ENCODE results near the gene RAB8B.

RAB8B gene

DNA sequence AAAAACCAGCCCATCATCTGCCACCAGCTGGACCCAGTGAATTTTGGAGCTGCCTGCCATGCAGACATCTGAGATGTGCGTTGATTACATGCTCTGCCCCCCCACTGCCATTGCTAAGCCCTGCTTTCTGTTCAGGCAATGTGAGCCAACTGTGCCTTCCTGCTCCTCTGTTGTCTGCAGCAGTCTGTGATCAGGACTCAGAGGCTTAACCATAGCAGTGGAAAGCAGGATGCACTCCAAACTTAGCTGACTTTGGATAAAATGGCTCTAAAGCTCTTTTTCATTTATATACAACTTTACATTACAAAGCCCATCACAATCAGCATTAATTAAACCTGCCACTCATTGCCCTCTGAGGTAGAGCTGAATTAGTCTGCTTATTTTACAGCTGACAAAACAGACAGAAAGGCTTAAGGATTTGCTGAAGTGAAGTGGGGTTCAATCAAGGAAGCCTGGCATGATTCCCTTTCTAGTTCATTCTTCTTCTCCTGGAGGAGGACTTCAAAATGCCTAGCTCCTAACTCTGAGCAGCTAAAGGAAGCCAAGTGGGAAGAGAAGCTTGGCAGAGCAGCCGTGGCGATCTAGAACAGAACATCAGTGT lies 16.5 kb upstream of the RAB8B start:
- no peak overlapping the region for H3K4me3 ChIP-seq (ENCODE audit: low read depth, low read length)
- no peak overlapping the region; the same call in 1 of the 2 replicates for H3K27ac ChIP-seq
- no peaks in the 10 kb centered on the region for H3K36me3 ChIP-seq
- no peak for TF ChIP-seq CTCF (IDR thresholded peaks at IDR 0.05; ENCODE audit: low read depth, low read length)
- H3K9me3 ChIP-seq (ENCODE audit: severe bottlenecking) = no peaks in the 10 kb centered on the region
- H3K27me3 ChIP-seq (ENCODE audit: insufficient read depth, low read depth, severe bottlenecking) = no peaks in the 10 kb centered on the region
- peak; percentile 75 for DNase-seq

- H3K36me3 ChIP-seq = no peaks in the 10 kb centered on the region
- H3K27me3 ChIP-seq (ENCODE audit: insufficient read depth, low read depth, severe bottlenecking) = no peaks in the 10 kb centered on the region
- H3K27ac ChIP-seq = no peak overlapping the region
- no peak for DNase-seq
- no peak overlapping the region for H3K4me3 ChIP-seq (ENCODE audit: low read depth, low read length)
- no peak for TF ChIP-seq CTCF (IDR thresholded peaks at IDR 0.05; ENCODE audit: low read depth, low read length)
- no peaks in the 10 kb centered on the region for H3K9me3 ChIP-seq (ENCODE audit: severe bottlenecking)
These were observed 13.1 kb upstream of the RAB8B start for GRCh38 chr15:63176302-63176701.

DNA sequence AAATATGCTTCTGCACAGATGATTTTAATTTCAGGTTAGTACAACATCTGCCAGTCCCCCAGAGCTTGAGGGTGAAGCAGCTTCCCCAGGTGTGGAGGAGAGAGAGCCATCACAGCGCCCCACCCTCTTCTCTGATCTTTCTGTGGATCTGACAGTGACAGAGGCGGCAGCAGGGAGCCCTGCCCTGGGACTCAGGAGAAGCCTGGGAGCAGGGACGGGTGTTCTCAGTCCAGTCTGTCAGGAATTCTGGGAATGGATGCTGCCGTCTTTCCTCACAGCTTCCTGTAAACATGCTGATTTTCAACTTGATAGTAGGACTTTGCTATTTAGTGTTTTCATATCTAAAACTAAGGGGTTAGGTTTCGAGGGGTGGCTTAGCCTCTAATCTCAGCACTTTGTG lies 11.4 kb upstream of the RAB8B start:
- Histone ChIP-seq H3K9me3 (ENCODE audit: severe bottlenecking) (no peaks in the 10 kb centered on the region), H3K36me3 (no peaks in the 10 kb centered on the region), H3K27ac (no peak overlapping the region), H3K27me3 (ENCODE audit: insufficient read depth, low read depth, severe bottlenecking) (no peaks in the 10 kb centered on the region), H3K4me3 (ENCODE audit: low read depth, low read length) (no peak overlapping the region)
- no peak for TF ChIP-seq CTCF (IDR thresholded peaks at IDR 0.05; ENCODE audit: low read depth, low read length)
- DNase-seq = peak; percentile 25

DNA sequence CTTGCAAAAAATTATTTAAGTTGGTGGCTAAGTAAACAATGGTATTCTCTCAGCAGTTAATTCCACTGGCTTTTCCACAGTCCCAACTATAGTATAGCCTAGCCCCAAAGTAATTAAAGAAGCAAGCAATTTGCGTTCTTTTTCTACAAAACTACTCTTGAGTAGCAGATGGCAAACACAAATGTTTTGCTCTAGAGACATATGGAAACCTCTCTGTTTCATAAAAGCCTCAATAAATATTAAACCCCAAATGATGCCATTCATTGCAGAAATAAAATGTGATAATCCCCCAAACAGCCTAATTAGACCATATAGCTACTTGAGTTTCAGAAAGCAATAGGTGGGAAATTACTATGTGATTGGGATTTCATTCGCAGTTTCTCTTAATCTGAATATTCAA lies 8.7 kb upstream of the RAB8B start:
- H3K27ac ChIP-seq = no peak overlapping the region
- H3K4me3 ChIP-seq (ENCODE audit: low read depth, low read length) = no peak overlapping the region
- no peak for DNase-seq
- TF ChIP-seq CTCF (IDR thresholded peaks at IDR 0.05; ENCODE audit: low read depth, low read length) = no peak
- no peaks in the 10 kb centered on the region for H3K9me3 ChIP-seq (ENCODE audit: severe bottlenecking)
- H3K27me3 ChIP-seq (ENCODE audit: insufficient read depth, low read depth, severe bottlenecking) = no peaks in the 10 kb centered on the region
- H3K36me3 ChIP-seq = no peaks in the 10 kb centered on the region

- no peaks in the 10 kb centered on the region for H3K9me3 ChIP-seq (ENCODE audit: severe bottlenecking)
- no peak overlapping the region for H3K4me3 ChIP-seq (ENCODE audit: low read depth, low read length)
- no peaks in the 10 kb centered on the region for H3K36me3 ChIP-seq
- H3K27ac ChIP-seq = no peak overlapping the region
- no peak for TF ChIP-seq CTCF (IDR thresholded peaks at IDR 0.05; ENCODE audit: low read depth, low read length)
- DNase-seq = no peak
- no peaks in the 10 kb centered on the region for H3K27me3 ChIP-seq (ENCODE audit: insufficient read depth, low read depth, severe bottlenecking)
These were observed 7.8 kb upstream of the RAB8B start for GRCh38 chr15:63181648-63182047.

GRCh38 chr15:63185206-63185605 lies 4.2 kb upstream of the RAB8B start:
- Histone ChIP-seq H3K27me3 (ENCODE audit: insufficient read depth, low read depth, severe bottlenecking) (no peaks in the 10 kb centered on the region), H3K9me3 (ENCODE audit: severe bottlenecking) (no peaks in the 10 kb centered on the region), H3K27ac (no peak overlapping the region), H3K4me3 (ENCODE audit: low read depth, low read length) (no peak overlapping the region), H3K36me3 (no peaks in the 10 kb centered on the region)
- TF ChIP-seq CTCF (IDR thresholded peaks at IDR 0.05; ENCODE audit: low read depth, low read length) = no peak
- DNase-seq = no peak

Data from WERI-Rb-1 (cell line).